Omental fat pad (tissue), 4 donors: Measurements from ENCODE around the gene RNASE13. TPM values are rescaled to one million over a fixed set of nuclear protein-coding genes. Genes with fewer than 3 reads are reported as not detected.

ENCODE experiments used
- ATAC-seq: fragments of 150-250 bp; one replicate; pipeline ENCODE4 v1.9.1; 2016; ENCODE audit warnings: mild to moderate bottlenecking, moderate library complexity; ENCODE audit not compliant: low FRiP score
- DNase-seq: peaks from one replicate; pipeline ENCODE4 v3.0.0-alpha.2; 2019; ENCODE audit warnings: low spot score
- total RNA-seq, 4 donors: library from RNA; depleted of rRNA; stranded (reverse); fragments of >200 nt; gene quantifications; one replicate each; pipeline ENCODE4 v1.1.0, GENCODE V29; 2016
- TF ChIP-seq, protein P1 (sequence below), 3 donors: fragments of 450-650 bp; IDR thresholded peaks; one replicate each; pipeline ENCODE4 v1.5.1; 2016 to 2017; ENCODE audit warnings: antibody characterized with exemption in 3 of 3, mild to moderate bottlenecking in 3 of 3, moderate library complexity in 2 of 3

The RNASE13 gene
- total RNA-seq, 4 donors from 2014 or later, result not detected

DNA sequence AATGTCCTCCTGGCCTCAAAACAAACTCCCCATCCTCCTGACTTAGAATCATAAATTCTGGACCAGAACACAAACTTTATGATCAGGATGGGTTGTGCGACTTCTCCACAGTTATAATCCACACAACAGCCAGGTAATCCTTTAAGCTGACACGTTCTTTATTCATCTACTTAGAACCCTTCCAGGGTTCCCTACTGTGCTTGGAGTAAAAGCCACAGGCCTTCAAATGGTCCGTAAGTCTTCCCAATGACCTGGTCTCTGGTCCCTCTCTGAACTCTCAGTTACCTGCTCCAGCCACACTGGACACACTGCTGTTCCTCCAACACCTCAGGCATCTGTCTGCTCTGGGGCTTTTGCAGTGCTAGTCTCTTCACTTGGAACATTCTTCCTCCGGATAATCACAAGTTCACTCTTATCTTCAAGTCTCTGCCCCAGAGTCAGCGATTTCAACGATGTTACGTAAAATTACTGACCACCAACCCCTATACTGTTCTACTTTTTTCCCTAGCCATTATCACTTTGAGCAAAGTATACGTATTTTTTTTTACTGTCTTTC is 5.8 kb upstream of the RNASE13 start:
- TF ChIP-seq, protein P1, sequence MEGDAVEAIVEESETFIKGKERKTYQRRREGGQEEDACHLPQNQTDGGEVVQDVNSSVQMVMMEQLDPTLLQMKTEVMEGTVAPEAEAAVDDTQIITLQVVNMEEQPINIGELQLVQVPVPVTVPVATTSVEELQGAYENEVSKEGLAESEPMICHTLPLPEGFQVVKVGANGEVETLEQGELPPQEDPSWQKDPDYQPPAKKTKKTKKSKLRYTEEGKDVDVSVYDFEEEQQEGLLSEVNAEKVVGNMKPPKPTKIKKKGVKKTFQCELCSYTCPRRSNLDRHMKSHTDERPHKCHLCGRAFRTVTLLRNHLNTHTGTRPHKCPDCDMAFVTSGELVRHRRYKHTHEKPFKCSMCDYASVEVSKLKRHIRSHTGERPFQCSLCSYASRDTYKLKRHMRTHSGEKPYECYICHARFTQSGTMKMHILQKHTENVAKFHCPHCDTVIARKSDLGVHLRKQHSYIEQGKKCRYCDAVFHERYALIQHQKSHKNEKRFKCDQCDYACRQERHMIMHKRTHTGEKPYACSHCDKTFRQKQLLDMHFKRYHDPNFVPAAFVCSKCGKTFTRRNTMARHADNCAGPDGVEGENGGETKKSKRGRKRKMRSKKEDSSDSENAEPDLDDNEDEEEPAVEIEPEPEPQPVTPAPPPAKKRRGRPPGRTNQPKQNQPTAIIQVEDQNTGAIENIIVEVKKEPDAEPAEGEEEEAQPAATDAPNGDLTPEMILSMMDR (IDR thresholded peaks at IDR 0.05), result no peak
- DNase-seq (no peak), ATAC-seq (no peak)

DNA sequence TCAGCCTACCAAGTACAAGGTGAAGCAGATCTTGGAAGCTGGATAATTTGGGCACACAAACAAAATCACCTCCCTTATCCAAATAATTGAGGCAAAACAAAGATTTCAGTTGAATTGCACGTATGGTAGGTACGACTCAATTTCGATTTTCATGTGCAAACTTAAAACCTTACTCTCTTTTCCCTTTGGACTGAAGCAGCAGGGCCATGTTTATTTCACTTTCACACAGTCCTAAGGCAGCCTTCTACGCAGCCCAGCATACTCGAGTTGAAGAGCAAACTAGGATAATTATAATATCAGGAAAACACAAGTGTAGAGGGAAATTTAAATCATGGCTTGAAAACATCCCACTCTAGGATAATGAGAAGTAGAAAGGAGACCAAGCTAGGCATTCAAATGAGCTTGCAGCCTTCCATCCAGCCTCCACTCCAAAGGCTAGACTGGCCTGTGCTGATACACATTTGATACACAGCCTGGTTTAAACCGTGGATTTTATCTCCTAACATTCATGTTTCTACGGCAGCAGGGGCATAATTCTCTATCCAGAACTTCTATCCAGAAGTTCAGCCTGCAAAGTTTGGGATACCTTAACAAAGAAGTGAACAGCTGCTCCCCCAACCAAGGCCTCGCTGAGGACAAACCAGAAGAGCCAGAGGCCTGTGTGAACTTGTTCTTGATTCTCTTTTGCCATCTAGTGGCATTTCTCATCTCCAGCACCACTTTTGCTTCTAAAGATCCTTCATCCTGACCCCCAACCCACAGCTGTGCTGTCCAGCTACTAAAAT is 5.2 kb upstream of the RNASE13 start:
- peak; percentile 11 for ATAC-seq

DNA sequence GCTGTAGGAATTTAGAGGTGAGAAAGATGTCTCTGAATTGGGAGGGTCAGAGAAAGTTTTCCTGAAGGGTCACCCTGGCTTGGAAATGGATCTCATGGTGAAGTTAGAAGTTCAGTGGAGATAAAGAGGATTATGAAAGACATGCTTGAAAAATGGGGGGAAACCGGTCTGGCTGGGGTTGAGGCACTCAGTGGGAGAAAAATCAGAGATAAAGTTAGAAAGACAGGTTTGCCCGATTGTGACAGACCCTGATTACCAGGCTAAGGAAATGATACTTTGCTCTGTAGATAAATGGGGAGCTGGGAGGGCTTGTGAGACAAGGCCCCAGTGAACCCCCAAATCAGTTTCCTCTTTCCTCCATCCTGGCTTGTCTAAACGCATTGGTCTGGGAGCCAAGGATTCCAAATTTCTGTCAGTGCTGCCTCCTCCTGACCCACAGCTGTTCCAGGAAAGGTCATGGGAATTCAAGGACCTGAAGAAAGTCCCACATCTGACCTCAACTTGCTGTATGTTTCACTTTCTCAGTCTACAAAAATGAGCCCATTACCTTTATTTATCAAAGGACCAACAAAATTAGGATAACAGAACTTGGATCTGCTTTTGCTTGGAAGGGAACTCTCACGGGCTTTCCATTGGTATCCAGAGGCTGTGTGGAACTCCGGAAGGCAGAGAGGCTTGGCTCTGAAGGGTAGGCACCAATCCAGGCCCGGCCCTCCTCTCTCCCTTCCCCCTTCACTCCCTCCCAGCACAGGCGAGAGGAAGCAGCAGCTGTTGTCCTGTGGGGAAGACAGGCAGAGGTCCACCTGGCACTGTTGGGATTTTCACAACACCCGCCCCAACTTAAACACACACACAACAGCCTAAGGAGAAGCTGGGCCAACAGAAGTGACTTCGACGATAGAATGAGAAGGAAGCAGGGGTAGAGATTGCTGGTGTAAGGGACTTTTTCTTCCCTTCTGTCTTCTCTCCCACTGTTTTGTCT is 4.1 kb upstream of the RNASE13 start:
- peak; percentile 78 for ATAC-seq
- TF ChIP-seq, protein P1 (IDR thresholded peaks at IDR 0.05), result no peak
- DNase-seq, result no peak

More for the DNA sequence above, 5.2 kb upstream of the RNASE13 start:
- TF ChIP-seq, protein P1 (IDR thresholded peaks at IDR 0.05), result no peak
- no peak for DNase-seq

DNA sequence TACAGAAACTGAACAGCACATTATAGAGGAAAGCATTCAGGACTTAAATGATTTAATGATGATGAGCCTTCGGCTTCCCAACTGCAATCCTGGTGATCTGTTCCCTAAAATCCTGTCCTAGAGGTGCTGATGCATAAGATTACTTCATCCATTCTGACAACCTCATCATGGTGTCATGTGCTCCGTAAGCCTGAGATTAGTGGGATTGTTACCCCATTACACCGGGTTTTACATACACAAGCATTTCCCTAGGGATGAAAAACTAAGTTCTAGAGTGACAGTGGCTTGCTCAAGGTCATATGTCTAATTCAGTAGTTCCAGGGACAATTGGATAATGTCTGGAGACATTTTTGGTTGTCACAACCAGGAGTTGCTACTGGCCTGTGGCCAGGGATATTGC is 2.5 kb upstream of the RNASE13 start:
- TF ChIP-seq, protein P1 (IDR thresholded peaks at IDR 0.05), result no peak
- ATAC-seq (no peak), DNase-seq (no peak)

DNA sequence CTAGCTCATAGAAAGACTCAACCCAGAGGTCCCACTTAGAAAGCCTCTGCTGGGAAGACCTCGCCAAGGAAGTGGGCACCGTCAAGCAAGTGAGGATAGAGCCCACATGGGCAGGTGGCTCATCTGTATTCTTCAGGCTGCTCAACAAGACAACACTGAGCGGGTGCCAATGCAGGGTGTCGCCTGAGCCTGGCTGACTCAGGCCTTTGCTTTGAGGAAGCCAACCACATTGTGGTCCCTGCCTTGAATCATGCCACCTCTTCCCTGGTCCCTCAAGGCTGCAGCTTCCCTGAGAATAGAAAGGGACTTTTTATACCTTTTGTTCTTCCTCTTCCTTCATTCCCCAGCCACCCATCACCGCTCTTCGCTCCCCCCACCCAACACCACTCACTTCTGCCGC is 2.1 kb upstream of the RNASE13 start:
- TF ChIP-seq, protein P1 (IDR thresholded peaks at IDR 0.05), result no peak
- ATAC-seq (no peak), DNase-seq (no peak)

DNA sequence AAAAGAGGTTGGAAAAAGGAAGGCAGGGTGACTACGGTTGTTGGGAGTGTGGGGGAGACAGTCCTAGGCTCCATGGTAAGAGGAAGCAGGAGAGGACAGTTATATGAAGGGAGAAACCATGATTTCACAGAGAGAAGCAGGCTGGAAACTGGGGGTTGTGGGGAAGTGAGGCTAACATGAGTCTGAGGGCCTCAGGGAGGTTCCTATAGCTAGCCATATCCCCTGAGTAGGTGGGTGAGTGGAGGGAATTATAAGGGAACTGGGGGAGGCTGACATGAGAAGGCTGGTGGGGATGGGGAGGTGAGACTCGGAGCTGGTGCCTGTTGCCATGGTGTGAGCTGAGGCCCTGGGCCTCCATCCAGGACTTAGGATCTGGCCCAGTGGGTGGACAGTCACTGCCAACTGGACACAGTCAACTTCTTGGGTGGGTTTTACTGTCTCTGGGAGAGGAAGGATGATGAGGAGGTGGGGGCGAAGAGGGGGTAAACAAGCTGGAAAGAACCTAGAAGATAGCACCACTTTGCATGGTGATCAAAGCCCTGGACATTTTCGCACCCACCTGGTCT is 1.4 kb downstream of the RNASE13 start:
- TF ChIP-seq, protein P1 (IDR thresholded peaks at IDR 0.05), result no peak
- no peak for DNase-seq
- ATAC-seq, result no peak
